ENCODE results near the gene METAP2.

GRCh38 chr12:95529693-95530225, 55.8 kb downstream of the METAP2 start:
- no peak for TF ChIP-seq CTCF (IDR thresholded peaks at IDR 0.05; ENCODE audit: low read depth, low read length, poor library complexity, severe bottlenecking)
- TF ChIP-seq EZH2phosphoT487 (IDR thresholded peaks at IDR 0.05; ENCODE audit: borderline replicate concordance, low read length) = no peak

All from DOHH2 (cell line).